Measurements from ENCODE around the gene PLIN4.

PLIN4 gene

GRCh38 chr19:4453232-4454179 lies 64.8 kb downstream of the PLIN4 start:
- POLR2A ChIA-PET, result interaction anchor here (1.3 to 2.0 kb wide), 2 partner anchors 9 to 18 kb away, joined by 3 to 7 read pairs; no protein-coding TSS in a partner anchor
- H3K4me3 ChIP-seq (ENCODE audit: low read depth, low read length), result no peak overlapping the region
- no peak for DNase-seq (ENCODE audit: low read depth, low spot score)
- CTCF ChIA-PET, result interaction anchor here (1.1 to 2.2 kb wide), 5 partner anchors 10 to 180 kb away, joined by 3 to 10 read pairs (median 4); partner anchors contain the start of gene CHAF1A
- no peak for TF ChIP-seq CTCF (IDR thresholded peaks at IDR 0.05; ENCODE audit: insufficient read depth, low read length, missing control alignments)

GRCh38 chr19:4452230-4452990 lies 65.9 kb downstream of the PLIN4 start:
- no peak for DNase-seq (ENCODE audit: low read depth, low spot score)
- POLR2A ChIA-PET, result interaction anchor here (2.0 kb wide), 1 partner anchor 8 kb away, joined by 7 read pairs; no protein-coding TSS in a partner anchor
- CTCF ChIA-PET, result interaction anchor here (1.5 to 1.6 kb wide), 2 partner anchors 9 to 50 kb away, joined by 3 to 4 read pairs; no protein-coding TSS in a partner anchor
- no peak for TF ChIP-seq CTCF (IDR thresholded peaks at IDR 0.05; ENCODE audit: insufficient read depth, low read length, missing control alignments)
- no peak overlapping the region for H3K4me3 ChIP-seq (ENCODE audit: low read depth, low read length)

Data from AG04449 (cell line).